Keratinocyte (primary cell): Measurements from ENCODE around the gene FRYL. TPM values are rescaled to one million over a fixed set of nuclear protein-coding genes. Genes with fewer than 3 reads are reported as not detected.

Experiments used
- DNase-seq: peaks from one replicate; pipeline ENCODE4 v3.0.0-alpha.2; 2011; ENCODE audit warnings: low read depth, missing footprints, low spot score
- FAIRE-seq: peaks from 2 replicates; lab custom pipeline; 2011; peaks lifted over from hg19 to GRCh38; lab: Jason Lieb, UNC
- H2AFZ ChIP-seq: 2 replicates; pipeline ENCODE4 v1.6.0; 2012; ENCODE audit warnings: low read length, control low read depth, inconsistent platforms; ENCODE audit not compliant: control insufficient read depth
- H3K27ac ChIP-seq: 2 replicates; pipeline ENCODE4 v1.5.1; 2011; ENCODE audit warnings: low read length; ENCODE audit not compliant: control insufficient read depth, insufficient read depth
- H3K27me3 ChIP-seq: 3 replicates; pipeline ENCODE4 v1.6.0; 2011; ENCODE audit warnings: low read length; ENCODE audit not compliant: control insufficient read depth, insufficient read depth; ENCODE audit errors: extremely low read depth
- H3K36me3 ChIP-seq, 2 experiments: 2 replicates in 1 of 2; 3 replicates in 1 of 2; pipeline ENCODE4 v1.5.1; 2011; ENCODE audit warnings: low read length in 2 of 2, mild to moderate bottlenecking in 1 of 2; ENCODE audit not compliant: control insufficient read depth in 2 of 2, insufficient read depth in 2 of 2; ENCODE audit errors: extremely low read depth in 1 of 2
- H3K4me1 ChIP-seq: 3 replicates; pipeline ENCODE4 v1.5.1; 2011; ENCODE audit warnings: low read length; ENCODE audit not compliant: control insufficient read depth, insufficient read depth; ENCODE audit errors: extremely low read depth
- H3K4me2 ChIP-seq: 3 replicates; pipeline ENCODE4 v1.6.0; 2011; ENCODE audit warnings: low read depth, low read length; ENCODE audit not compliant: control insufficient read depth, insufficient read depth; ENCODE audit errors: extremely low read depth
- H3K4me3 ChIP-seq, 3 experiments: fragments of 200-600 bp in 1 of 3; sonication (generic) in 1 of 3; 2 replicates in 2 of 3; 3 replicates in 1 of 3; pipeline ENCODE4 v1.5.1; 2011 to 2016; ENCODE audit warnings: low read length in 3 of 3, mild to moderate bottlenecking in 3 of 3, control low read depth in 2 of 3, inconsistent platforms in 1 of 3, low read depth in 1 of 3, mixed read lengths in 1 of 3, mixed run types in 1 of 3, moderate library complexity in 1 of 3; ENCODE audit not compliant: control insufficient read depth in 2 of 3, insufficient read depth in 2 of 3; ENCODE audit errors: extremely low read depth in 1 of 3
- H3K79me2 ChIP-seq: 2 replicates; pipeline ENCODE4 v1.6.0; 2012; ENCODE audit warnings: low read length; ENCODE audit not compliant: control insufficient read depth, insufficient read depth
- H3K9ac ChIP-seq: 3 replicates; pipeline ENCODE4 v1.6.0; 2011; ENCODE audit warnings: low read length; ENCODE audit not compliant: control insufficient read depth, insufficient read depth; ENCODE audit errors: extremely low read depth
- H3K9me1 ChIP-seq: 3 replicates; pipeline ENCODE4 v1.6.0; 2011; ENCODE audit warnings: low read length; ENCODE audit not compliant: control insufficient read depth, insufficient read depth; ENCODE audit errors: extremely low read depth
- H3K9me3 ChIP-seq: 2 replicates; pipeline ENCODE4 v1.5.1; 2012; ENCODE audit warnings: low read depth, low read length; ENCODE audit not compliant: control insufficient read depth
- H4K20me1 ChIP-seq: 3 replicates; pipeline ENCODE4 v1.6.0; 2011; ENCODE audit warnings: low read length; ENCODE audit not compliant: control insufficient read depth, insufficient read depth; ENCODE audit errors: extremely low read depth
- CTCF ChIP-seq, 3 experiments: IDR thresholded peaks in 1 of 3; conservative IDR thresholded peaks in 1 of 3; optimal IDR thresholded peaks in 1 of 3; 2 replicates in 2 of 3; 3 replicates in 1 of 3; pipeline versions ENCODE3 to v1.5.1; 2011; ENCODE audit warnings: low read length in 3 of 3, mild to moderate bottlenecking in 3 of 3, moderate library complexity in 2 of 3, control low read depth in 1 of 3, inconsistent platforms in 1 of 3; ENCODE audit not compliant: insufficient read depth in 2 of 3; ENCODE audit errors: extremely low read depth in 1 of 3
- EZH2 ChIP-seq: IDR thresholded peaks from one replicate; pipeline ENCODE4 v1.6.1; 2012; ENCODE audit warnings: inconsistent platforms, mild to moderate bottlenecking, low read length, moderate library complexity
- dilution Hi-C: fragments of 300-500 bp; cut with MboI; formaldehyde crosslinking; loops from one replicate; pipeline ENCODE4 v1.7.0; 2020; ENCODE audit warnings: low sequenced_read_pairs; ENCODE audit not compliant: extremely low pct_ligation_motif_present
- polyA plus RNA-seq, 5 experiments: library from polyadenylated mRNA; depleted of rRNA in 3 of 5; stranded (reverse) in 3 of 5; stranded (forward) in 1 of 5; unstranded in 1 of 5; fragments of >200 nt; gene quantifications; 1 replicate in 1 of 5; 2 replicates in 3 of 5; 3 replicates in 1 of 5; pipeline versions ENCODE4 v1.2.1 to v1.2.3, GENCODE V29; 2011 to 2012; ENCODE audit warnings: missing spikeins in 2 of 5, low read depth in 1 of 5, low replicate concordance in 1 of 5

FRYL gene
- polyA plus RNA-seq, 1 donor (not counting 4 experiments of a cell fraction or from before 2014, with no cell fraction given): 40.4 TPM

- H2AFZ ChIP-seq: no peak overlapping the region
- no peaks in the 10 kb centered on the region for H3K27me3 ChIP-seq
- TF ChIP-seq CTCF (optimal IDR thresholded peaks at IDR 0.05 in 1 of 3, IDR thresholded peaks at IDR 0.05 in 1 of 3, conservative IDR thresholded peaks at IDR 0.05 in 1 of 3; ENCODE audit: extremely low read depth in 1 of 3, insufficient read depth in 2 of 3, low read length in 3 of 3) (no peak), EZH2 (no peak)
- no peaks in the 10 kb centered on the region for H4K20me1 ChIP-seq
- no peaks in the 10 kb centered on the region for H3K36me3 ChIP-seq
- H3K9ac ChIP-seq: no peak overlapping the region
- no peaks in the 10 kb centered on the region for H3K4me1 ChIP-seq
- no peak overlapping the region for H3K4me2 ChIP-seq
- FAIRE-seq (no peak), DNase-seq (no peak)
- H3K4me3 ChIP-seq: no peak overlapping the region
- no peak overlapping the region for H3K27ac ChIP-seq
- H3K9me3 ChIP-seq: no peaks in the 10 kb centered on the region
- no peaks in the 10 kb centered on the region for H3K79me2 ChIP-seq
- dilution Hi-C loops: no loop called here
- no peaks in the 10 kb centered on the region for H3K9me1 ChIP-seq
These were observed 10.5 kb upstream of the FRYL start for GRCh38 chr4:48790561-48790960.

GRCh38 chr4:48787056-48787455 lies 7.0 kb upstream of the FRYL start:
- no peak for TF ChIP-seq EZH2
- no peak for TF ChIP-seq CTCF (optimal IDR thresholded peaks at IDR 0.05 in 1 of 3, IDR thresholded peaks at IDR 0.05 in 1 of 3, conservative IDR thresholded peaks at IDR 0.05 in 1 of 3; ENCODE audit: extremely low read depth in 1 of 3, insufficient read depth in 2 of 3, low read length in 3 of 3)
- dilution Hi-C loops: no loop called here
- H3K79me2 ChIP-seq: no peaks in the 10 kb centered on the region
- H3K9me1 ChIP-seq: no peaks in the 10 kb centered on the region
- H3K4me2 ChIP-seq: no peak overlapping the region
- no peak for DNase-seq
- no peaks in the 10 kb centered on the region for H3K27me3 ChIP-seq
- no peaks in the 10 kb centered on the region for H4K20me1 ChIP-seq
- no peak for FAIRE-seq
- H3K27ac ChIP-seq: no peak overlapping the region
- H3K4me3 ChIP-seq: no peak overlapping the region
- H3K9ac ChIP-seq: no peak overlapping the region
- no peak overlapping the region for H2AFZ ChIP-seq
- no peaks in the 10 kb centered on the region for H3K36me3 ChIP-seq
- H3K9me3 ChIP-seq: no peaks in the 10 kb centered on the region
- H3K4me1 ChIP-seq: peaks cover under 1% of the 10 kb centered on the region
